ENCODE measurements around the gene CHST15. TPM values are rescaled to one million over a fixed set of nuclear protein-coding genes. Genes with fewer than 3 reads are reported as not detected.
A peak's percentile ranks its signal among the peaks of the same experiment; 100 is the strongest.

Gene CHST15
- total RNA-seq, 1 donor from 2014 or later: 11.1 TPM

DNA sequence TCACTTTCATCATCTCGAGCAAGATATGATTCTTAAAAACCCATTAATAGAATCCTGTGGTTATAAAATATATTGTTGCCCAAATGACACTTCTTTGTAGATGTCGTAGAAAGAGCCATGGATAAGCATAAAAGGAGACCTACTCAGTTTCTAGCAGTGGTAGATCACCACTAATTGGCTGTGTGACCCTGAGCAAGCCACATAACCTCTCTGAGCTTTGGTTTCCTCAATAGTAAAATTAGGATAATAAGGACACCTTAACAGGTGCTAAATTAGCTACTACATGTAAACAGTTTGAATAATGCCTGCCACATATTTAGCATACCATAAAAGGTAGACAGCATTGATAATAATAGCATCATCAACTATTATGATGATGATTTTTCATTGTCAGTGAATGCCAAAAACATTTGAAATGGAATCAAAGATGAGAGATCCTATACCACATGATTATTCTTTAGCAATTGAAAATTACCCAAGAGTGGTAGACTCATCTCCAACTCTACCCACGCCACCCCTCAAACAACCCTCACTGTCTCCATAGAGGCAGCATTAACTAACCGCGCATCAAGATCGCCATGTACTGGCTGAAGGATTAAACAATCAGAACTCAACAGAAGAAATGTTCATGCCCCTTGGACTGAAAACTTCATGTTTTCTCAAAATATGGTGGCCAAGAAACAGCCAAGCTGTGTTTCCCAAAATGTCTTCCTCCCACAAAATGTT, 45.8 kb downstream of the CHST15 start:
- no peaks in the 10 kb centered on the region for H3K27me3 ChIP-seq (ENCODE audit: control insufficient read depth, insufficient read depth, low read length)
- DNase-seq (ENCODE audit: low read depth) (no peak), FAIRE-seq (no peak)
- peaks cover 4% of the 10 kb centered on the region for H3K36me3 ChIP-seq (ENCODE audit: control insufficient read depth, insufficient read depth, low read length)
- no peak overlapping the region for H3K4me3 ChIP-seq (ENCODE audit: low read depth, low read length)
- TF ChIP-seq, protein P1, sequence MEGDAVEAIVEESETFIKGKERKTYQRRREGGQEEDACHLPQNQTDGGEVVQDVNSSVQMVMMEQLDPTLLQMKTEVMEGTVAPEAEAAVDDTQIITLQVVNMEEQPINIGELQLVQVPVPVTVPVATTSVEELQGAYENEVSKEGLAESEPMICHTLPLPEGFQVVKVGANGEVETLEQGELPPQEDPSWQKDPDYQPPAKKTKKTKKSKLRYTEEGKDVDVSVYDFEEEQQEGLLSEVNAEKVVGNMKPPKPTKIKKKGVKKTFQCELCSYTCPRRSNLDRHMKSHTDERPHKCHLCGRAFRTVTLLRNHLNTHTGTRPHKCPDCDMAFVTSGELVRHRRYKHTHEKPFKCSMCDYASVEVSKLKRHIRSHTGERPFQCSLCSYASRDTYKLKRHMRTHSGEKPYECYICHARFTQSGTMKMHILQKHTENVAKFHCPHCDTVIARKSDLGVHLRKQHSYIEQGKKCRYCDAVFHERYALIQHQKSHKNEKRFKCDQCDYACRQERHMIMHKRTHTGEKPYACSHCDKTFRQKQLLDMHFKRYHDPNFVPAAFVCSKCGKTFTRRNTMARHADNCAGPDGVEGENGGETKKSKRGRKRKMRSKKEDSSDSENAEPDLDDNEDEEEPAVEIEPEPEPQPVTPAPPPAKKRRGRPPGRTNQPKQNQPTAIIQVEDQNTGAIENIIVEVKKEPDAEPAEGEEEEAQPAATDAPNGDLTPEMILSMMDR (IDR thresholded peaks at IDR 0.05; ENCODE audit: insufficient read depth, low read length, severe bottlenecking): no peak

DNA sequence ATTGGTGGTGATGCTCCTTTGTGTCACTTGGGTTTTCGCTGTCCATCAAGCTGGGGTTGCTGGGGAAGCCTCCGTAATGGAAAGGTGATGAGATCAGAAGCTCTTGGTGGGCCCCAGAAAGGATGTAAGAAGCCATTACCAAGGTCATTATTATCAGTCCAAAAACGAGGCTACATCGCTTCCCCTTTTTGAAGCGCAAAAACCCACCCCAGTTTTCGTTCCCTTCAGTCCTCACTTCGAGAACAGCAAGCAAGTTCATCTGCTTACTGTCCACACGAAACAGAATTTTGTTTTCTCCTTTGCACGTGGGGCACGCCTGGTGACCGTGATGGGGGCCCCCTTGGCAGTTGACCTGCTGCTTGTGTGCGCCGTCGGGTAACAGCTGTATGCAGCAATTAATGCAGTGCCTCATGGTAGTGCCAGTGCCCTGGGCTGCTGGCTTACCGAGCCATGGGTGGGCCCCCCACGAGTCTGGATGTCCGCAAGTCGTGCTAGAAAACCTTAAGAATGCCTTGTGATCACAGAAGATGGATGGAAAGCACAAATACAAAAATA, 47.5 kb downstream of the CHST15 start:
- FAIRE-seq: peak; percentile 52
- peaks cover 6% of the 10 kb centered on the region for H3K36me3 ChIP-seq (ENCODE audit: control insufficient read depth, insufficient read depth, low read length)
- TF ChIP-seq, protein P1 (IDR thresholded peaks at IDR 0.05; ENCODE audit: insufficient read depth, low read length, severe bottlenecking): no peak
- H3K27me3 ChIP-seq (ENCODE audit: control insufficient read depth, insufficient read depth, low read length): no peaks in the 10 kb centered on the region
- no peak for DNase-seq (ENCODE audit: low read depth)
- no peak overlapping the region for H3K4me3 ChIP-seq (ENCODE audit: low read depth, low read length)

DNA sequence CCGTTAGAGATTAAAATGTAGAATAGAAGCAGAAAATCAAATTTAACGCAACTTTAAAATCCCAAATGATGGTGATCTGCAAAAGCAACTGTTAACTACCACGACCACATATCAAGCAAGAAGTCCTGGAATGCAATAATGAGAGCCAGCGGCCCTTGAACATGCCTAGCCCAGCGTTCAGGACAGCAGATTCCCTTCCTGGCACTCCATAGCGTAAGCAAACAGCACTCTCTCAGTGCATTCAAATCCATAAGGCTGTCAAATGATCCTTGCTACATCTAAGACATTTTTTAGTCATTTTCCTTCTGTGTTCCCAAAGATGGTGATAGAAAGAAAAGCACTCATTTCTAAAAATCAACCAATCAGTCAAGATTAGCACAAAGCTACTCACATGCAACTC, 48.1 kb downstream of the CHST15 start:
- TF ChIP-seq, protein P1 (IDR thresholded peaks at IDR 0.05; ENCODE audit: insufficient read depth, low read length, severe bottlenecking): no peak

DNA sequence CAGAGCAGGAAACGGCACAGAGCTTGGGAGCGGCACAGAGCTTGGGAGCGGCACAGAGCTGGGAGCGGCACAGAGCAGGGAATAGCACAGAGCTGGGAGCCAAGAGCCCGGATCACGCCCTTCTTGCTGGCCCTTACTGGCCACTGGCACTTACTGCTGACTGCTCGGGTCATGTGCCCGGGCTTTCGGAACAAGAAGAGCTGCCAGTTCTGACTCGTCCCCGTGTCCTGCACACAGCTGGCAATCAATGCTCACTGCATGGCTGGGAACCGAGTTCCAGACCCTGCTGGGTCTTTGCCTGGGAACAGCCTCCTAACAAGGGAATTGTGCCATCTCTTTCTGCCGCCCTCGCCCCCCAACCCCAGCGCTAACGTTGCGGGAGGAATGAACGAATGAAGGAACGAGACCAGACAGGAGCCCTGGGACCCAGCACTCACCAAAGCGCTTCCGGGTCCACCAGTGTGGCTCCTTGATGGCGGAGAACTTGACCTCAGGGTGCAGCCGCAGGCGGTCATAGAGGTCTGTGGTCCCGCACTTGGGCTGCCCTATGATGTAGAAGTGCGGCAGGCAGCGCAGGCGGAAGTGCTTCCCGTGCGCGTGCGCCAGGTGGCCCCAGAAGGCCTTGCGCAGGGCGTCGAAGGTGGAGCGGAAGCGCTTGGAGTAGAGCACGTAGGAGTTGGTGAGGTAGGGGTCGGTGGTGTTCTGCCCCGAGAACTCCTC, 49.1 kb downstream of the CHST15 start:
- FAIRE-seq (no peak), DNase-seq (ENCODE audit: low read depth) (no peak)
- H3K36me3 ChIP-seq (ENCODE audit: control insufficient read depth, insufficient read depth, low read length): peaks cover 8% of the 10 kb centered on the region
- no peaks in the 10 kb centered on the region for H3K27me3 ChIP-seq (ENCODE audit: control insufficient read depth, insufficient read depth, low read length)
- TF ChIP-seq, protein P1 (IDR thresholded peaks at IDR 0.05; ENCODE audit: insufficient read depth, low read length, severe bottlenecking): no peak
- H3K4me3 ChIP-seq (ENCODE audit: low read depth, low read length): no peak overlapping the region

More for the DNA sequence above, 48.1 kb downstream of the CHST15 start:
- H3K27me3 ChIP-seq (ENCODE audit: control insufficient read depth, insufficient read depth, low read length): no peaks in the 10 kb centered on the region
- no peak overlapping the region for H3K4me3 ChIP-seq (ENCODE audit: low read depth, low read length)
- DNase-seq (ENCODE audit: low read depth): no peak
- FAIRE-seq: no peak
- H3K36me3 ChIP-seq (ENCODE audit: control insufficient read depth, insufficient read depth, low read length): peaks cover 6% of the 10 kb centered on the region

DNA sequence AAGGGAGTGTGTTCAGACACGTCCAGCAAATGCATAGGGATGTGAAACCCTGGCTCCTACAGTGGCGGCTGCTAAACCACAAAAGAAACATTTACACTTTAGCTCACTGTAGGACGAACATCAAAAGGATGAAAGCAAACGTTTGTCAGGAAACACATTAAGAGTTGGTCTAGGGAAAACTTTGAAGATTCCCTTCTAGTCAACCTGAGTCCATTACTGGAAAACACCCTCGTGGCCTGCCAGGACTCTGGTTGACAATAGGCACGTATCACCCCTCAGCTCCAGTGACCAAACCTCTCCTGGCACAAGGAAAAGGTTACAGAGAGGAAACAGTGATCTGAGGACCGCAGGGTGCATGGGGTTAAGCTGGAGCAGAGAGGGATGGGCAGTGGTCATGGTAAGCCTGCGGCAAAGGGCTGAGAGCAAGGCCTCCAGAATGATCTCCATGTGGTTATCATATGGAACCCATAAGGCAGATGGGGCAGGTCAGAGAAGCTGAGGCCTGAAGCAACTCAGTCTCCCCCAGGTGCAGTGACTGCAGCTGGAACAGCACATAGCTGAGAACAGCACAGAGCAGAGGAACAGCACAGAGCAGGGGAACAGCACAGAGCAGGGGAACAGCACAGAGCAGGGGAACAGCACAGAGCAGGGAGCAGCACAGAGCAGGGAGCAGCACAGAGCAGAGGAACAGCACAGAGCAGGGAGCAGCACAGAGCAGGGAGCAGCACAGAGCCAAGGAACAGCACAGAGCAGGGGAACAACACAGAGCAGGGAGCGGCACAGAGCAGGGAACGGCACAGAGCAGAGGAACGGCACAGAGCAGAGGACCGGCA, 49.9 kb downstream of the CHST15 start:
- FAIRE-seq (peak; percentile 92), DNase-seq (ENCODE audit: low read depth) (peak; percentile 48)
- TF ChIP-seq, protein P1 (IDR thresholded peaks at IDR 0.05; ENCODE audit: insufficient read depth, low read length, severe bottlenecking): no peak
- Histone ChIP-seq H3K36me3 (ENCODE audit: control insufficient read depth, insufficient read depth, low read length) (peaks cover 11% of the 10 kb centered on the region), H3K27me3 (ENCODE audit: control insufficient read depth, insufficient read depth, low read length) (no peaks in the 10 kb centered on the region), H3K4me3 (ENCODE audit: low read depth, low read length) (no peak overlapping the region)
